ENCODE measurements around the gene PCBP3. TPM values are rescaled to one million over a fixed set of nuclear protein-coding genes. Genes with fewer than 3 reads are reported as not detected.
"Not testable (repeated sequence)": the region's sequence is repeated elsewhere in the genome, so short reads cannot be mapped to it uniquely, and the experiment has no call there.

PCBP3 gene
- total RNA-seq, 1 experiment from 2014 or later: not detected

DNA sequence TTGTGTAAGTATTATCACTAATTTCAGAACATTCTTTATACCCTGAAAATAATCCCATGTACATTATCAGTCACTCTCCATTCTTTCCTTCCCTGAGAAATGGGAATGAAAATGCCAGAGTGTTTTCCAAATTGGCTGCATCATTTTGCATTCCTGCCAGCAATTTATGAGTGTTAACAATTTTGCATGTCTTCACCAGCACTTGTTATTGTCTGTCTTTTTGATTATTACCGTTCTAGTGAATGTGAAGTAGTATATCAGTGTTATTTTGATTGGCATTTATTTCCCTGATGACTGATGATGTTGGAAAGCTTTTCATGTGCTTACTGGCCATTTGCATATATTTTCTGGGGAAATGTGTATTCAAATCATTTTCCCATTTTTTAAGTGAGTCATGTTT is 71.9 kb downstream of the PCBP3 start:
- Histone ChIP-seq H4K20me1 (ENCODE audit: insufficient read depth, low read depth, low read length) (no peaks in the 10 kb centered on the region), H3K27ac (ENCODE audit: low read length) (no peak overlapping the region), H3K27me3 (ENCODE audit: low read length) (no peaks in the 10 kb centered on the region), H2AFZ (ENCODE audit: low read length) (no peak overlapping the region), H3K4me1 (ENCODE audit: low read length) (no peaks in the 10 kb centered on the region), H3K4me2 (ENCODE audit: low read depth, low read length, poor library complexity, severe bottlenecking) (no peak overlapping the region), H3K36me3 (ENCODE audit: insufficient read depth, low read length) (no peaks in the 10 kb centered on the region), H3K9ac (ENCODE audit: low read length) (no peak overlapping the region), H3K79me2 (ENCODE audit: low read length) (no peaks in the 10 kb centered on the region), H3K9me3 (ENCODE audit: low read length) (no peaks in the 10 kb centered on the region), H3K4me3 (ENCODE audit: low read length) (no peak overlapping the region), H3K9me2 (replicated peaks; ENCODE audit: insufficient read depth, low read length) (no peaks in the 10 kb centered on the region)
- no peak for DNase-seq

DNA sequence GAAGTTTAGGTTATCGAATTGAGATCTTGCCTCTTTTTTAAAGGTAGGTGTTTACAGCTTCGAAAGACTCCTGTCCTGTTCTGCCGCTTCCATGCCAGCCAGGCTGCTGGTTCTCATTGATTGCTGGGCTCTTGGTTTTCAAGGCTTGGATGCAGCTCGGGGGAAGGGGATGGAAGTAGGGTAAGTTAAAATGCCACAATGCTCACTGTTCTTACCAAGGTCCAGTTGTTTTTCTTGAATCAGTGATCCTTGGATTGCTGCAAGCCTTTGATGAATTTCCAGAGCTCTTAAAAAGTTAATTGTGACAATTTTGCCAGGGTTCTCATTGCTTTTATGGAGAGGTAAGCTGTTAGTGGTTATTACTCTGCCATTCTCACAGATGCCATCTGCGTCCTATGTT is 74.9 kb downstream of the PCBP3 start:
- H3K9me2 ChIP-seq (replicated peaks; ENCODE audit: insufficient read depth, low read length): no peaks in the 10 kb centered on the region
- no peaks in the 10 kb centered on the region for H3K36me3 ChIP-seq (ENCODE audit: insufficient read depth, low read length)
- H3K27ac ChIP-seq (ENCODE audit: low read length): no peak overlapping the region
- H3K4me2 ChIP-seq (ENCODE audit: low read depth, low read length, poor library complexity, severe bottlenecking): no peak overlapping the region
- no peaks in the 10 kb centered on the region for H3K9me3 ChIP-seq (ENCODE audit: low read length)
- no peak for DNase-seq
- H4K20me1 ChIP-seq (ENCODE audit: insufficient read depth, low read depth, low read length): no peaks in the 10 kb centered on the region
- no peak overlapping the region for H3K9ac ChIP-seq (ENCODE audit: low read length)
- H2AFZ ChIP-seq (ENCODE audit: low read length): no peak overlapping the region
- no peak overlapping the region for H3K4me3 ChIP-seq (ENCODE audit: low read length)
- no peaks in the 10 kb centered on the region for H3K79me2 ChIP-seq (ENCODE audit: low read length)
- H3K27me3 ChIP-seq (ENCODE audit: low read length): no peaks in the 10 kb centered on the region
- H3K4me1 ChIP-seq (ENCODE audit: low read length): no peaks in the 10 kb centered on the region

GRCh38 chr21:45719177-45719802 is 75.8 kb downstream of the PCBP3 start:
- Histone ChIP-seq H3K36me3 (ENCODE audit: insufficient read depth, low read length) (no peaks in the 10 kb centered on the region), H3K9me3 (ENCODE audit: low read length) (no peaks in the 10 kb centered on the region), H3K4me3 (ENCODE audit: low read length) (no peak overlapping the region), H3K9me2 (replicated peaks; ENCODE audit: insufficient read depth, low read length) (no peaks in the 10 kb centered on the region), H2AFZ (ENCODE audit: low read length) (no peak overlapping the region), H3K27me3 (ENCODE audit: low read length) (no peaks in the 10 kb centered on the region), H3K9ac (ENCODE audit: low read length) (no peak overlapping the region), H3K4me1 (ENCODE audit: low read length) (no peaks in the 10 kb centered on the region), H3K79me2 (ENCODE audit: low read length) (no peaks in the 10 kb centered on the region), H3K27ac (ENCODE audit: low read length) (no peak overlapping the region), H3K4me2 (ENCODE audit: low read depth, low read length, poor library complexity, severe bottlenecking) (no peak overlapping the region), H4K20me1 (ENCODE audit: insufficient read depth, low read depth, low read length) (no peaks in the 10 kb centered on the region)
- no peak for DNase-seq

- not testable (repeated sequence) for H3K4me3 ChIP-seq (ENCODE audit: low read length); H3K79me2 ChIP-seq (ENCODE audit: low read length); DNase-seq; H3K4me2 ChIP-seq (ENCODE audit: low read depth, low read length, poor library complexity, severe bottlenecking); H3K9ac ChIP-seq (ENCODE audit: low read length); H4K20me1 ChIP-seq (ENCODE audit: insufficient read depth, low read depth, low read length); H3K27ac ChIP-seq (ENCODE audit: low read length); H3K9me3 ChIP-seq (ENCODE audit: low read length); H3K4me1 ChIP-seq (ENCODE audit: low read length); H2AFZ ChIP-seq (ENCODE audit: low read length); H3K27me3 ChIP-seq (ENCODE audit: low read length); H3K36me3 ChIP-seq (ENCODE audit: insufficient read depth, low read length); H3K9me2 ChIP-seq (replicated peaks; ENCODE audit: insufficient read depth, low read length)
Observed at GRCh38 chr21:45720204-45720603, 76.7 kb downstream of the PCBP3 start.

GRCh38 chr21:45721671-45722070 is 78.1 kb downstream of the PCBP3 start:
- Histone ChIP-seq H3K4me3 (ENCODE audit: low read length) (no peak overlapping the region), H3K9ac (ENCODE audit: low read length) (no peak overlapping the region)
- DNase-seq: no peak

DNA sequence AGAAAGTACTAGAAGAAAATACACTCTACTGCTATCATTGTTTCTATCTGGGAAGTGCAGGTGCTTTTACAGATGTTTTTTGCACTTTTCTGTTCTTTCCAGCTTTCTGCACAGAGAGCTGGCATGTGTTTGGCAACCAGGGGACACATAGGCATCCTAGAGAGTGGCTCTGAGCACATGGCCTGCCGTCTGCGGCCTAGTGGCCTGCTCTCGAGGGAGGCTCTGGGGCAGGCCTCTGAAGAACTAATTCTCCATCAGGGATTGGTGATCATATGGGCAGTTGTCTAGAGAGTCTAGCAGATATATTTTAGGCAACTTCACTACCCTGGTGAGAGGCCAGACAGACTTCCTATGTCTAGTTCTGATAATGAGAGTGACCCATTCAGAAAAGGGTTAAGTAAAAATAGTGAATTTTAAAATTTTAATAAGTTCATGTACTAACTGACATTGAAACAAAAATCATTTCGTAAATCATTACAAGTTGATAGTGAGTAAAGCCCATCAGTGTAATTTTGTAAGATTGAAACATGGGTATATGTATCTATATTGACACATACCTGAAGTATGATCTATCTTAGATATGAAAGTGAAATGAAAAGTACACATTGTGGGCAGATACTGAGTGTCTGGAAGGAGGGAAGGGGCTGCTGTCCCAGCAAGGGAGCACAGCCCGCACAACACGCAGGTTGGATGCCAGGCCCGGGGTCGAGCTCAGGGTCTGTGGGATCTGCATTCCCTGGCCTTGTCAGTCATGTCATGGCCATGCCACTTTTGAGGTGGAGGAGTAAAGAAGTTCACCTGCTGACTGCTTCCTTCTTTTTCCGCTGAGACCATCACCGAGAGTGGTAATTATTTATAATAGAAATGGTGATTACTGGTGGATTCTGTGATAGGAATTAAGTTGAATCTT is 79.8 kb downstream of the PCBP3 start:
- Histone ChIP-seq H3K9me3 (ENCODE audit: low read length) (no peaks in the 10 kb centered on the region), H3K27me3 (ENCODE audit: low read length) (no peaks in the 10 kb centered on the region), H4K20me1 (ENCODE audit: insufficient read depth, low read depth, low read length) (no peaks in the 10 kb centered on the region), H3K9ac (ENCODE audit: low read length) (no peak overlapping the region), H3K4me3 (ENCODE audit: low read length) (no peak overlapping the region), H3K4me1 (ENCODE audit: low read length) (no peaks in the 10 kb centered on the region), H2AFZ (ENCODE audit: low read length) (no peak overlapping the region), H3K27ac (ENCODE audit: low read length) (no peak overlapping the region), H3K36me3 (ENCODE audit: insufficient read depth, low read length) (no peaks in the 10 kb centered on the region), H3K79me2 (ENCODE audit: low read length) (no peaks in the 10 kb centered on the region), H3K4me2 (ENCODE audit: low read depth, low read length, poor library complexity, severe bottlenecking) (no peak overlapping the region), H3K9me2 (replicated peaks; ENCODE audit: insufficient read depth, low read length) (no peaks in the 10 kb centered on the region)
- DNase-seq: no peak

More at GRCh38 chr21:45721671-45722070, 78.1 kb downstream of the PCBP3 start:
- no peaks in the 10 kb centered on the region for H3K27me3 ChIP-seq (ENCODE audit: low read length)
- H3K9me2 ChIP-seq (replicated peaks; ENCODE audit: insufficient read depth, low read length): no peaks in the 10 kb centered on the region
- no peak overlapping the region for H2AFZ ChIP-seq (ENCODE audit: low read length)
- H3K9me3 ChIP-seq (ENCODE audit: low read length): no peaks in the 10 kb centered on the region
- no peaks in the 10 kb centered on the region for H3K79me2 ChIP-seq (ENCODE audit: low read length)
- H3K27ac ChIP-seq (ENCODE audit: low read length): no peak overlapping the region
- H3K36me3 ChIP-seq (ENCODE audit: insufficient read depth, low read length): no peaks in the 10 kb centered on the region
- H3K4me1 ChIP-seq (ENCODE audit: low read length): no peaks in the 10 kb centered on the region
- H4K20me1 ChIP-seq (ENCODE audit: insufficient read depth, low read depth, low read length): no peaks in the 10 kb centered on the region
- H3K4me2 ChIP-seq (ENCODE audit: low read depth, low read length, poor library complexity, severe bottlenecking): no peak overlapping the region

DNA sequence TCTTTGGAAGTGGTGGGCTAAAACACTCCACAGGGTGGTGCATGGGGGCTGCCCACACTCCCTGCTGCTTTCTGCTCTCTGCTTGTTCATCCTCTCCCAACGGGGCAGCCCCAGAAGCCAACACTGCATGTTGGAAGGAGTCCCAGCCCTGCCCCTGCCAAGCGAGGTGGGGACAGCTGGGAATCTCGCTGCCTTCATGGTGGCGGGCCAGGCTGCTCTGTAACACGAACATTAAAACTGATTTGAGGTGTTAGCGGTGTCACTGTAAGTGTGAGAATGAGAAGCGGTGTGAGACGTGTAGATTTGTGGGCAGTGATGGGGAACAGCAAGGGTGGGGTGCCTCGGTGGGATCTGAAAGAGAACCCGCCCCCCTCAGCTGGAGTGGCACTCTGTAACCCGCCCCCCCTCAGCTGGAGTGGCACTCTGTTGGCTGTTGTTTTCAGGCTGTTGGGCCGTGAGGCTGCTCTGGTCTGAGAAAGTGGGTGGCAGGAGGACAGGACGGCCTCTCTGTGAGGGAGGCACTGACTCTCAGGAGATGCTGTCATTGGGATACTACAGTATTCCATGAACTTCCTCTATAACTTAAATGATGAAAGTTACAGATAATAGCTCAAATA is 80.9 kb downstream of the PCBP3 start:
- Histone ChIP-seq H3K4me1 (ENCODE audit: low read length) (no peaks in the 10 kb centered on the region), H3K27me3 (ENCODE audit: low read length) (no peaks in the 10 kb centered on the region), H3K36me3 (ENCODE audit: insufficient read depth, low read length) (no peaks in the 10 kb centered on the region), H2AFZ (ENCODE audit: low read length) (no peak overlapping the region), H3K9me3 (ENCODE audit: low read length) (no peaks in the 10 kb centered on the region), H4K20me1 (ENCODE audit: insufficient read depth, low read depth, low read length) (no peaks in the 10 kb centered on the region), H3K27ac (ENCODE audit: low read length) (no peak overlapping the region), H3K79me2 (ENCODE audit: low read length) (no peaks in the 10 kb centered on the region), H3K4me3 (ENCODE audit: low read length) (no peak overlapping the region), H3K9ac (ENCODE audit: low read length) (no peak overlapping the region), H3K4me2 (ENCODE audit: low read depth, low read length, poor library complexity, severe bottlenecking) (no peak overlapping the region), H3K9me2 (replicated peaks; ENCODE audit: insufficient read depth, low read length) (no peaks in the 10 kb centered on the region)
- no peak for DNase-seq
